ENCODE measurements around the gene DEDD2.

DEDD2 gene

DNA sequence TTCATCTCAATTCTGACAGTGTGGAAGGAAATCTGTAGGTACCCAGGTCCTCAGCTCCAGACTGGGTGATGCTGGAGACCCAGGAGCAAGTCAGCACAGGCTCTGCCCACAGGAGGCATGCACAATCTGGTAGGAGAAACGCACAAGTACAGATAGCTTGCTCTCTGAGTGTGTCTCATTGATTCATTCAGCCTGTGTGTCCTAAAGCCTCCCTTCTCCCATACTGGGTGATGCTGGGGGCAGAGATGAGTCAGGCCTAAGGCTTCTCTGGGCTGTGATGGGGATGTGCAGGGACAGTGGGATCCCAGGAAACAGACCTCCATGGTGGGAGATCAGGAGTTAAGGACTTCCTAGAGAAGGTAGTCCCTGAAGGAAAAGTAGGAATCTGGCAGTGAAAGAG lies 9.4 kb upstream of the DEDD2 start:
- no peak for DNase-seq (ENCODE audit: low read depth)

DNA sequence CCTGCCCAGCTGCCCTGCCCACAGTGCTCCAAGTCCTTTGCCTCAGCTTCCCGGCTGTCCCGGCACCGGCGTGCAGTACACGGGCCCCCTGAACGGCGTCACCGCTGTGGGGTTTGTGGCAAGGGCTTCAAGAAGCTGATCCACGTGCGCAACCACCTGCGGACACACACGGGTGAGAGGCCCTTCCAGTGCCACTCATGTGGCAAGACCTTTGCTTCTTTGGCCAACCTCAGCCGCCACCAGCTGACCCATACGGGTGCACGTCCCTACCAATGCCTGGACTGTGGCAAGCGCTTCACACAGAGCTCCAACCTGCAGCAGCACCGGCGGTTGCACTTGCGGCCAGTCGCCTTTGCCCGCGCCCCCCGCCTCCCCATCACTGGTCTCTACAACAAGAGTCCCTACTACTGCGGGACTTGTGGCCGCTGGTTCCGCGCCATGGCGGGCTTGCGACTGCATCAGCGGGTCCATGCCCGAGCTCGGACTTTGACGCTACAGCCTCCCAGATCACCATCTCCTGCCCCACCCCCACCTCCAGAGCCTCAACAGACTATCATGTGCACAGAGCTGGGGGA lies 8.3 kb upstream of the DEDD2 start:
- DNase-seq (ENCODE audit: low read depth): no peak

DNA sequence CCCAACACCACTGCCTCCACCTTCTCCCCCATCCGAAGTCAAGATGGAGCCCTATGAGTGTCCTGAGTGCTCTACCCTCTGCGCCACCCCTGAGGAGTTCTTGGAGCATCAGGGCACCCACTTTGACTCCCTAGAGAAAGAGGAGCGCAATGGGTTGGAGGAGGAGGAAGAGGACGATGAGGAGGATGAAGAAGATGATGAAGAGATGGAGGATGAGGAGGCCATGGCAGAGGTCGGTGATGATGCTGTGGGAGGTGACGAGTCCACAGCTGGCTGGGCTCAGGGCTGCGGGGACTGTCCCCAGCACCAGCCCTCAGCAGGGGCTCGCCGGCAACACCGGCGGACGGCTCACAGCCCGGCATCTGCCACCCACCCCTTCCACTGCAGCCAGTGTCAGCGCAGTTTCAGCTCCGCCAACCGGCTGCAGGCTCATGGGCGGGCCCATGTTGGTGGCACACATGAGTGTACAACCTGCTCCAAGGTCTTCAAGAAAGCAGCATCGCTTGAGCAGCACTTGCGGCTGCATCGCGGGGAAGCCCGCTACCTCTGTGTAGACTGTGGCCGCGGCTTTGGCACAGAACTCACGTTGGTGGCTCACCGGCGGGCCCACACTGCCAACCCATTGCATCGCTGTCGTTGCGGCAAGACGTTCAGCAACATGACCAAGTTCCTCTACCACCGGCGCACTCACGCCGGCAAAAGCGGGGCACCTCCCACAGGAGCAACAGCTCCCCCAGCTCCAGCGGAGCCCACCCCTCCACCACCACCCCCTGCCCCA lies 7.7 kb upstream of the DEDD2 start:
- DNase-seq (ENCODE audit: low read depth): no peak

DNA sequence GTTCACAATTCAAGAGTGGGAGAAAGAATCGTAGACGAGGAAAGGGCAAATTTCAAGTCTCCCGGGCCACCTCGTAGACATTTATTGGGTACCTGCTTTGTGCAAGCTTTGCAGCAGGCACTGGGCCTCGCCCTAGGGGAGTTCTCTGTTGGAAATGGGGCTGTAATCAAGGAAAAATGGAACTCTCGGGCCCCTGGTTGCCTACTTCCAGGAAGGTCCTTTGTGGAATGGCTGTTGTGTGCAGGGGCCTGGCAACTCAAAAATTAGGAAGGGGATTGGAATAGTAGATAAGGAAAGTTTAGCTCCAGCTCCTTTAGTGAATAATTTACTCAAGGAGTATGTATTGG lies 3.2 kb upstream of the DEDD2 start:
- no peak for DNase-seq (ENCODE audit: low read depth)

DNA sequence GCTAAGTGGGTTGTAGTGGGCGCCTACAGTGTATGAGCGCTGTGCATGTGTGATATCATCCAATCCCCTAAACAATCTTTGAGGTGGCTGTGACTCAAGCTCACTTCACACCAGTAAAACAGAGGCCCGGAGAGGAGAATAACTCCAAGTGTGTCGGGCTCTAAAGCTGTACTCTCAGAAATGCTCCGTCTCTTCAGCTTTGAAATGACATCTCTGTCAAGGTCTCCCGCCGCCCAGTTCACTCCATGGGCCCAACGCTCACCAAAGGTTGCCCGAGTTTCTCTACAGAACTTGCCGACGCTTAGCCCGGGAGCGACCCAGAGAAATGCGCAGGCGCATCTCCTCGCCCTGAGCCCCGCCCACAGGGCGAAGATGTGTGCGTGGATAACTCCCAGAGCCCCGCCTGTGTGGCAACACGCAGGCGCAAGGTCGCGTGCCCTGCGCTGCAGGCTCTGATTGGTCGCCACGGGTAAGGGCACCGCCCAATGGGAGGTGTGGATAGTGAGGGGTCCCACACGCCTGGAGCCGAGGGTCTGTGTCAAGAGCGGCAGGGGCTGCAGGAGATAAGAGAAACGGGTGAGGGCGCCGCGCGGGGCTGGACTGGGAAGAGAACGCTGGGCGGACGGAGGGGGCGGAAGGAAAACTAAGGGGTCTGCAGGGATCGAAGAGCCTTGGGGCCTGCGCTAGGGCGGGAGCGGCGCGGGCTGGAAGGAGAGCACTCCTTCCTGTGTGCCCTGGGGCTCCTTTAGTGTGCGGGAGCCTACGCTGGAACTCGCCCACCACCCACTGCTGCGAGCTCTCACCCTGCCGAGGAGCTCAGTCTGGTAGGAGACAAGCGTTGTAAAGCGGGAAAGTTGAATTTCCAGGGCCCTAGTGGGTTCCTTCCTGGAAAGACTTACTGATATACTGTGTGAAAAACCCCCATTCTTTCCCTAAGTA lies 2.6 kb upstream of the DEDD2 start, which contains the start of gene ZNF526:
ZNF526 (plus strand) TSS at position 501 of the 939 bp plus-strand sequence. CDS start 4,092 bp downstream, outside the sequence.
- DNase-seq (ENCODE audit: low read depth): peak; percentile 88

DNA sequence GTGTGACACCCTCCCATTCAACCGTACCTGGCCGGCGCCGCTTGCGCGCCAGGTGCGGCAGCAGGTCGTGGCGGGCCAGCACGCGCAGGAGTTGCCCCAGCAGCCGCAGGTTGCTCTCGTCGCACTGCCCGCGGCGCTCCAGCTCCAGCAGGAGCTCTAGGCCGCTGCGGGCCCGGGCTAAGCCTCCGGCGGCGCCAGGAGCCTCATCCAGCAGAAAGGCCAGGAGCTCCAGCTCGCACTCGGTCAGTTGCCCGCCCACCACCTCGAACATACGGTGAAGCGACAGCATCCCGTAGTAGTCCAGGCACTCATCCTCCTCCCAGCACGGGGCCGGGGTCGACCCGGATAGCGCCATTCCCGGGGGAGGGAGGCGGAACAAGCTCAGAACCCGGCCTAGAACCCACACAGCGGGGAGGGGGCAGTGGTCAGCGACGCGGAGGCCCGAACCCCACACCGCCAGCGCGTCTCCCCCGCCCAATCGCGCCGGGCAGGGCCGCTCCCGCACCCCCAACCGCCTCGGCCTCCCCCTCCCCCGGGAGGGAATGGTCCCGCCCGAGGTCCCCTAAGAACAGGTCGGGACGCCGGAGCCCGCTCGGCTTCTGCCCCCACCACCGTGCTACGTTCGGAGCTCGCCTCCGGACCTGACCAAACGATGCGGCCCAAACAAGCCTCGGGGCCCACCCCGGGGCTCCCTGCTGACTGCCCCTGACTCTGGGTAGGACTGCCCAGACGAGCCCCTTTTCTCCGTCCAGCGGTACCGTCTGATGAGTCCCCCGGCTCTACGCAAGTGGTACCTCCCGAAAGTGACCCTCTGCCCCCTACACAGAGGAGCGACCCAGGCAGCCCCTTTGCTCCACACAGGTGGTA lies 591 bp downstream of the DEDD2 start:
- no peak for DNase-seq (ENCODE audit: low read depth)

DNA sequence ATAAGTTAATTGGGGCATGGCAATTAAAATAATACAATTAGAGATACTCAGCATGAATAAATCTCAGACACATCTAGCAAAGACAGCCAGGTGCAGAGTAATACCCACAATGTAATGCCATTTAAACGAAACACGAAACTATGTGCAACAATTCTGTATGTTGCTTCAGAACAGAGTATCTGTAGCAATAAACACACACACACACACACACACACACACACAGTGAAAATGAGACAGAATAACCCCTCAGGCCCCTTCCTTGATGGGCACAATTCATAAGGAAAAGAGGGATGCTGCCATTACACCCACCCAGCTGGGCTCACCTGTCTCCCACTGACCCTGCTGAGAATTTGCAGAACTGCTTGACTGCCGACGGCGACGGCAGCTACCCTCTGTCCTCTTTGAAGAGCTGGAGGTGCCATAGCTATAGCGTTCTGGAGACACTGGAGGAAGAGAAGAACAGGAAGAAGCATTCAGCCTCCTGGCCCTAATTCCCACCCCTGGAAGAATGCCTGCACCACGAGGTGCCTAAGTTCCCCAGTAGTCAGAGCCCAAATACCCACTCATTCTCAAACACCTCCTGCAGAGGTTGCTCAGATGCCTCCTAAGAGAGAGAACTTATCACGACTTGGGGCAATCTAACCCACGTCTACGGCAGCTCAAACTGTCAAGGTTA lies 2.5 kb downstream of the DEDD2 start:
- no peak for DNase-seq (ENCODE audit: low read depth)

DNA sequence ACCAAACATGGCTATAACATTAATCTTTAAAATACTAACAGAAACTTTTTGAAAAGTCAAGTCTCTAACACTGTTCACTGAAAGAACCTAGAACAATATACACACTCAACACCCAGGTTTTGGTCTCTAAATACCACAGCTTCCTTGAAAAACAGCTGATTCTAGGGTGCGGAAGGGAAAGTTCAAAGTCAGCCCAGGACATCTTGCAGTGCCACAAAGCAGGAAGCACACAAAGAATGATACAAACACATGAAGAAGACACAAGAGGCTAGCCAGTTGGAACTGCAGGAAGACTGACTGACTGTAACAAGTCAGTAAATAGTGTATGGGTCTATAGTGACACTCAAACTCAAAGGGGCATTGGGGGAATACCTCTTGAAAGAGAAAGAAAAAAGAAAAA lies 4.6 kb downstream of the DEDD2 start:
- no peak for DNase-seq (ENCODE audit: low read depth)

DNA sequence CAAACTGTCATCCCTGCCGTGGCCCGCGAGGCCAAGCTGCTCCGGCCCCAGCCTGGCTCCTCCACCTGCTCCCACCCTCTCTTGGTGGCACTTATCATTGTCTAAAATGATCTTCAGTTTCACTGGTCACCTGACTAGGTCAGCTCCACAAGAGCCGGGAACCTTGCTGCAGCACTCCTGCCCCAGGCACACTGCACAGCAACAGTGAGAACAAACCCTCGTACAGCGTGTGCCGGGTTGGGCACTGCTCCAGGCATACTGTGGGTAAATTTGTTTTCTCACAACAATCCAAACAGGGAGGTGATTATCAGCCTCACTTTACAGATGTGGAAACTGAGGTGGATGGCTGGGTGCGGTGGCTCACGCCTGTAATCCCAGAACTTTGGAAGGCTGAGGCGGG lies 8.9 kb downstream of the DEDD2 start:
- DNase-seq (ENCODE audit: low read depth): no peak

DNA sequence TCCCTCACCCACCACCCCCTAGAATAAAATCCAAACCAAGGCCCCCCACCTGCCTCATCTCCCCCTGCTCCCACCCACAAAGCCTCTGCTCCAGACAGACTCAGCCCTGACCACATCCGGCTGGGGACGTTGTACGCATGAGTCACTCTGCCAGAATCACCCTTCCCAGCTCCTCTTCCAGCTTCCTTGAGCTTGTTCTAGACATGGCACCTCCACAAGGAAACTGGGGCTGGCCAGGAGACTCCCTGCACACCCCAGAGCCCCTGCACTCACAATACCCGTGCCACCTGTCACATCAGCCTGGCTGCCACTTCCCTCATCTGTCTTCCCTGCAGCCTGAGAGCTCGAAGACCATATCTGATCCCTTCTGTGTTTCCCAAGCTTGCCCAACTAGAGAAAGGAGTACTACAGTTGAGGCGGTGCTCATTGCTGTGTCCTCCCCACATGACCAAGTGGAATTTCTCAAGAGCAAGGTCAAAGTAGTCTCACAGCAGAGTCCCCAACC lies 9.7 kb downstream of the DEDD2 start:
- DNase-seq (ENCODE audit: low read depth): peak; percentile 70

DNA sequence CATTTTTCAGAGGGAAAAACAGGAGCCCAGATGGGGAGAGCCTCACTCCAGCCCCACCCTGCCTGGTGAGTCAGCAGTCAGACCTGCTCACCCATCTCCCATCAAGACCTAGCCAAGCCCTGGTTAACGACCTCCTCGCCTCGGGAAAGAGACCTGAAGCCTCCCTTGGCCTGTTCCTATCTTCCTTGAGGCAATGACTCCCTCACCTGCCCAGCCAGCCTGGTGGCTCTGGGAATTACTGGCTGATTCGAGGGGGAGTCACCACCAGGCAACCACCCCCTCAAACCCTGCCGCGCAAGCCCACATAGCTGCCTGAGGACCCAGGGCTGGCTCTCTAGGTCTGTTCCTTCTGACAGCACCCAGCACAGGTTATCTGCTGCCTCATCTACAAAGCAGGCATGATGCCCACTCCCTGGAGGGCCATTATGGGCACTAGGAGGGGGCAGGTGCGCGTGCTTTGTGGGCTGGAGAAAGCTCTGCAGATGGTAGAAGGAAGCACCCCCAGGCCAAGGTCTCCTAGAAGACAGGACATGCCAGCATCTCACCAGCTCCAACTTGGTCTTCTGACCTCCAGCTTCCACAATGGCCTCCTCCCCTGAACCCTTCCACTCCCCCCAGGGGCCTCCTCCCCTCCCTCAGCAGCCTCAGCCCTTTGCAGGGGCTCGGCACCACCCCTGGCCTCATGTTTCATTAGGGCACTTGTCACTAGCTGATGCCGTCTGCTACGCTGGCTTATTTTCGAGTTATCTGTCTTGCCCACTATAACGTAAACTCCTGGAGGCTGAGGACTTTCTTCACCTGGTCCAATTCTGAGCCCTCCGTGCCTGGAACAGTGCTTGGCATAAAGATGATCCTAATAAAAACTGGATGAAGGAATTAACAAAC lies 10.4 kb downstream of the DEDD2 start:
- no peak for DNase-seq (ENCODE audit: low read depth)

DNA sequence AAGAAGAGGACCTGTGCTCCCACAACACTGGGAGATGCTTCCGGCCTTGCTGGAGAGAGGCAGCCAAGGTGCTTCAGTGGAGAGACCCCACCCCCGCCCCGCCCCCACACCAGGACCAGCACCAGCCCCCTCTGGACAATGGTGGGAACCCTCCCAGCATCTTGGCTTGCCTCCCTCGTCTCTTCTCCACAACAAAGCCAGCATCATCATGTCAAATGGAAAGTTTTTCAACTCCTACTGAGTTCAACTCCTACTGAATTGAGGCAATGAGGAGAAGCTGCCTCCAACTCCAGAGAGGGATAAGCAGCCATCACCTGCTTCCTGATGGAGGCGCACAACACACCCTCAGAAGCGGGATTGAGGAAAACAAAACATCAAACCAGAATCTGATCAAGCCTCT lies 12.8 kb downstream of the DEDD2 start:
- DNase-seq (ENCODE audit: low read depth): no peak

DNA sequence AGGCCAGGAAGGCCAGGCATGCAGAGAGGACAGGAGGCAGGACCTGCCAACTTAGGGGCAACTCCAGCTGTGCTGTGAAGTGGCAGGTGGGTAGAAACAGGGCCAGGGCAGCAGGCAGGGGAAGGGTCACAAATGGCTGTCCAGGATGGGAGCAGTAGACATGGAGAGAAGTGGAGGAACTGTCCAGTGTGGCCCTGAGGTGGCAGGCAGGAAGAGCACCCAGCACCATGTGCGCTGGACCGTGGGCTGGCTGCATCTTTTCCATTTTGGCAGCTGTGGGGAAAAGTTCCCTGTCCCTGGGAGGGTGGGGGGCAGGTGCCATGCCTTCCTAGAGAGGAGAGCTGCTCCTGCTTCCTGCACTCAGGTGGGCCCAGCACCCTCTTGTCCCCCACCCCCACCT lies 13.8 kb downstream of the DEDD2 start:
- no peak for DNase-seq (ENCODE audit: low read depth)

DNA sequence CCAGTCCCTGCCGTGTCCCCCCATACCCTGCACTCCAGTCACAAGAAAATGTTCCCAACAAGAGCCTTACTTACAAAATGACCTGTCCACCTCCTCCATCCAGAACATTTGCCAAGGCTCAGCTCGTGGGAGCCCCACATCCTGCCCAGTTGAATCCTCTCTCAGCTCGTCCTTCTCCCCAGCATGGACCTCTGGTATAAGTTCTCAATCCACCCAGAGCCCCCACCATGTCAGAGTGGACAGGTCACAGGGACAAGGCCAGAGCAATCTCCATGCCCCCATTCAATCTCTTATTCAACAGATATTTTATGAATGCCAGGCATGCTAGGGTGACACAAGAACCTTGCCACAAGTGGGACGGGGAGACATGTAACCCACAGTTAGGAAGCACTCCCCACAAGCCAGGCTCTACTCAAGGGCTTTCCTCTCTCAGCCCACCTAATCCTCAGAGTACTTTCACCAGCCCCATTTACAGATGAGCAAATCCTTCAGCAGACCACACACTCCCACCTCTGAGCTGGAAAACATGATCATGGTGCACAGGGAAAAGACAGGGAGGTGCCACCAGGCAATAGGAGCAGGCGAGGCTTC lies 15.1 kb downstream of the DEDD2 start:
- DNase-seq (ENCODE audit: low read depth): no peak

DNA sequence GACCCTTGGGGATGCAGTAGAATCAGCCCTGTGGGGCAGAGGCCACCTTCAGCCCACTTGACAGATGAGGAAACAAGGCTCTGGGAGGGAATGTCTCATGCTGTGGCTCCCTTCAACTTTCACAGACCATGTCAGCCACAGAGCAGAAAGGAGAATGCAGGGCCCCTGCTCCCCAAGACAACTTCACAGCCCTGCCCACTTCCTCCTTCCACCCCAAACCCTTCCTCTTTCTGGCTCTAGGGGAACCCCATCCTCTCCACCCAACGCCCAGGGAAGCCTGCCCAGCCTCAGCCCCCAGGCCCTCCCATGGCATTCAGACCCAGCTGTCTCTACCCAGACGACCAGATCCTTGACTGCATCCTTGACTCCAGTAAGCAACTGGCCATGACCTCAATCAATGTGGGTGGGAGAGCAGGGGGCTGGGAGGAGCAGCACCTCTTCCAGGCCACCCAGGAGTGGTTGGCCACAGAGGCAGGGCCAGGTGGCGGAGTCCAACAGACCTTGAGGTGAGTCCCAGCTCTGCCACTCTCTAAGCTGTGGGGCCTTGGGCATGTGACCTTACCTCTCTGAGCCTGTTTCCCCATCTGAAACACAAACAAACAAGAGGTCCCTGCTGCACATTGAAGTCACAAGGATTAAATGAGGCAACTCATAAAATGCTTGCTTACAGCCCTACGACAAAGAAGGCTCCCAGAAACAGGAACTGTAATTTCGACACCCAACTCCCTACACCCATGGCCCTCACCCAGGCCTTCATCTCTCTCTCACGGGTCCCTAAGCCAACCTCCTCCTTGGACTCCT lies 15.8 kb downstream of the DEDD2 start:
- DNase-seq (ENCODE audit: low read depth): no peak

DNA sequence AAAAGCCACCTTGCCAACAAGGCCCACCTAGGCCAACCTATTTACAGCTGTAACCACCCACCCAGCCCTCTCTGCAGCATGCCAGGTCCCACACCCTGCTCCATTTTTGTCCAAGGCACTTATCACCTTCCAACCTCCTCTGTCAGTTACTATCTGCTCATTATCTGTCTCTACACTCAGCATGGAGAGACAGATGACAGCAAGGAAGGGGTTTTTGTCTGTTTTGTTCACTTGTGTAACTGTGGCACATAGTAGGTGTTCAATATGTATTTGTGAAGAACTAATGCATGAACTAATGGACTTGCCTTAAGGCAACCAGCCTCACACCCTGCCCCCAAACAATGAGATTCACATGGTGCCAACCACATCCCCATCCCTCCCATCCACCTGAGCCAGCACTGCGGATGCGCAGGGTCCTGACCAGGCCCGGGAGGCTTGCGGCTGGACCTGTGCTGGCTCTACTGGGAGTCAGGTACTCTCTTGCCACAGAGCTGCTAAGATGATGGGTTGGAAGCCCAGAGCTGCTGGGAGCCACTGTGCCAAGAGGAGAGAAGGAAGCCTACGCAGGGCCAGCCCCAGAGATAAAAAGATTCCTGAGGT lies 17.3 kb downstream of the DEDD2 start:
- no peak for DNase-seq (ENCODE audit: low read depth)

DNA sequence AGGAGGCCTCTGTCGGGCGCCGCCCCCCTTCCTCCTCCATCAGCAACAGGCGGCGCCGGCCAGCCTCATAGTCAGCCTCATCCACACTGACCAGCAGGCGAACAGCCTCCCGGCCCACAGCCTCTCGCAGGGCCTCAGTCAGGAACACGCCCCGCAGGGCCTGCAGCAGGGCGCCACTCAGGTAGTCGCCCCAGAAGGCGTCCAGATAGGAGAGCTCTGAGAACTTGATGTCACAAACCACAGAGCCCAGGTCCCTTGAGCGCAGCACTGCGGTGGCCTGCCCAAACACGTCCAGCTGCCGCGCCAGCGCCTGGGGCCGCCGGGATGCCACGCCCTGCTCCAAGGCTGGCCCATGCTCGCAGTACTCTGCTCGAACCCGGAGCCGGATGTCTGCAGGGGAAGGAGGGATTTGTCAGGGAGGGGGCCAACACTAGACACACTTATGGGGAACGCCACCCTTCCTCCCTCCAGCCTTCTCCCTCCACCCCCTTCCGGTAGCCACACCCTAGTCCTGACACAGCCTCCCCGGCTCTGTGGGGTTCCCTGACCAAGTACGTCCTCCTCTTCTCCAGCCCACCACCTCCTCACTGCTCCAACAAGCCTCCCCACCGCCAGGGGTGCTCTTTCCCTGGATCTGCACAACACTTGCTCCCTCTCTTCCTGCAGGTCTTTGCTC lies 17.9 kb downstream of the DEDD2 start:
- no peak for DNase-seq (ENCODE audit: low read depth)

Data from non-pigmented ciliary epithelial cell (primary cell).